Measurements from ENCODE around the gene GRID1.
"Not testable (repeated sequence)": the region's sequence is repeated elsewhere in the genome, so short reads cannot be mapped to it uniquely, and the experiment has no call there.

GRID1 gene

DNA sequence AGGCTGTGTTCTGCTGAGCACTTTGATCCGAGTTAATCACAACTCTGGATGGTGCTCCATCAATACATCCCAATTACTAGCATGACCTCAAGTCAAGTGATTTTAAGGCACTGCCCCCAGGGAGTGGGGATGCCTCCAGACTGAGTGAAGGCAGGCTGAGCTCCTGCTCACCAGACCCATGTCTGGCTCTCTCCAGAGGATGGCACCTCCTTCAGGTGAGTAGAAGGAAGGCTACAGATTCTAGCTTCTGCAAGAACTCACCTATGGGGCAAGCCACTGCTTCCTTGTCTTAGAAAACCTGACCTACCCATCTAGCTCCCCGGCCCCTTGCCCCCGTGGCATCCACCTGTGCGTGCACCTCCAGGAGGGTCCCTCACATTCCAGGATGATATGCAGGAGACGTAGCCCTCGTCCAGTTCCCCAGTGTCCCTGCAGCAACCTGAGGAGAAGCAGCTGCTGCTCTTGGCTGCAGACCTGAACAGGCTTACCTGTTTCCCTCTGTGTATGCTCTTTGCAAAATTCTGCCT, 390.3 kb downstream of the GRID1 start:
- DNase-seq: no peak

DNA sequence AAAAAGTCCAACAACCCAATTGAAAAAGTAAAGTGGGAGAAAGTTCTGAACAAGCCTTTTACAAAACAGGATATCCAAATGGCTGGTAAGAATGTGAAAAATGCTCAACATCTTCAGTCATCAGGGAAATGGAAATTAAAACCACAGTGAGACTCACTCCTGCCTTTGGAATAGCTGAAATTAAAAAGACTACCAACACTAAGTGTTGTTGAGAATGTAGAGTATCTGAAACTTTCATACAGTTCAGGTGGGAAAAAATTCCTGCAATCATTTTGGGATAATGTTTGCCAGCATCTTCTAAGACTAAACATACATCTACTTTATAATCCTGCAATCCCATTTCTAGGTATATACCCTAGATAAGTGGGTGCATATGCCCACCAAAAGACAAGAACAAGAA, 395.1 kb downstream of the GRID1 start:
- no peak for DNase-seq

DNA sequence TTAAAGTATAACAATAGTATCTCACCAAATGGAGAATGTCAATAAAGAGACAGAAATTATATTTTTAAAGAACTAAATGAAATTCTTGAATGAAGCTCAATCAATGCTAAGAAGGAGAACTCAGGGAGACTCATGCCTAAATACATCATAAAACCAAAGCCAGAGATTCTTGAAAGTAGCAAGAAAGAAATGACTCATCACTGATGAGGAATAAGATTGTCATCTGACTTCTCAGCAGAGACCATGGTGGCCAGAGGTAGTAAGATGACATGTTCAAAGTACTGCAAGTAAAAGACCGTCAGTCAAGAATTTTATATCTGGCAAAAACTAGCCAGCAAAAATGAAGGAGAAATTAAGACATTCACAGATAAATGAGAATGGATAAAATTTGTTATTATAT, 399.0 kb downstream of the GRID1 start:
- no peak for DNase-seq

DNA sequence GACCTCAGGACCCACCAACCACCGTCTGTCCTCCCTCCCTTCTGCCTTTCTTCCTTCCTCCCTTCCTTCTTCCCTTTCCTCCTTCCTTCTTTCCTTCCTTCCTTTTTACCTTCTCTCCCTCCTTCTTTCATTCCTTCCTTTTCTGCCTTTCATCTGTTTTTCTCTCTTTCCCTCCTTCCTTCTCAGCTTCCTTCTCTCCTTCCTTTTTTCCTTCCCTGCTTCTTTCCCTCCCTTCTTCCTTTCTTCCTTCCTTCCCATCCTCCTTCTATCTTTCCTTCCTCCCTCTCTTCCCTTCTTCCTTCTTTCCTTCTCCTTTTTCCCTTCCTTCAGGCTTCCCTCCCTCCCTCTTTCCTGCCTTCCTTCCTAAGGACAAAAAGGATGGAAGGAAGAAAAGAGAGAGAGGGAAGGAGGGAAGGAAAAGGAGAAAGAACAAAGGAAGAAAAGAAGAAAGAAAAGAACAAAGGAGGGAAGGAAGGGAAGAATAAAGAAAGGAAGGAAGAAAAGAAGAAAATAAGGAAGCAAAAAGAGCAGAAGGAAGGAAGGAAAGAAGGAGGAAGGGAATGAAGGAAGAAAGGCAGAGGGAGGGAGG, 405.0 kb downstream of the GRID1 start:
- no peak for DNase-seq

DNA sequence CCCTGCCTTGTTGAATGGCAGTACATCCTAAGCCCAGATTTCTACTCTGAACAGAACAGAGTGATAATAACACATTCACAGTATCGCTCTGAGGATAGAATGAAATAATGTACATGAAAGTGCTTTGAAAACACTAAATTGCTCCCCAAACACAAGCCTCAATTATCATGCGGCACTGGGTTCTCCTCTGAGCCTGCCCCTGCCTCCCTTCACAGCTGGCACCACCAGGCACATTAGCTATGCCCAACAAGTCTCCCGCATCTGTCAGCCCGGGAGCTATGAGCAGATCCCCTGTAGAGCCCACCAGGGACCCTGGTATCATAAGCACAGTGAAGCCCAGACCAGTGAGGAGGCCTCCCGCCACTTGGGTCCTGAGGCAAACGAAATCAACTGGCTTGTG, 405.5 kb downstream of the GRID1 start:
- no peak for DNase-seq

DNA sequence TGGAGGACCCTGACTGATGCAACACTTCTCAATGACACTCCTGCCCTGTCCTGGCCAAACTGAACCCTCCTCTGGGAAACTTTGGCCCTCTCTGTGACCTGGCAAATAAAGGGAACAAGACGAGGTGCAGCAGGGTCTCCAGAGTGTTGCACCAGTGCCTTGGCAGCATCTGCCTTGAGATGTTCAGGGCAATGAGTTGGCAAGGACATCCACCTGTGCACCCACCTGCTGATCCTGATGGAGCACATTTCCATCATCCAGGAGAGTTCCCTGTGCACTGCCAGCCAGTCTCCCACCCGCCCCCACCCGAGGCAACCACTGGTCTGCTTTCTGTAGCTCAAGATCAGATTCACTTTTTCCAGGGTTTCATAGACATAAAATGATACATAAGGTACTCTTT, 407.4 kb downstream of the GRID1 start:
- DNase-seq: no peak

DNA sequence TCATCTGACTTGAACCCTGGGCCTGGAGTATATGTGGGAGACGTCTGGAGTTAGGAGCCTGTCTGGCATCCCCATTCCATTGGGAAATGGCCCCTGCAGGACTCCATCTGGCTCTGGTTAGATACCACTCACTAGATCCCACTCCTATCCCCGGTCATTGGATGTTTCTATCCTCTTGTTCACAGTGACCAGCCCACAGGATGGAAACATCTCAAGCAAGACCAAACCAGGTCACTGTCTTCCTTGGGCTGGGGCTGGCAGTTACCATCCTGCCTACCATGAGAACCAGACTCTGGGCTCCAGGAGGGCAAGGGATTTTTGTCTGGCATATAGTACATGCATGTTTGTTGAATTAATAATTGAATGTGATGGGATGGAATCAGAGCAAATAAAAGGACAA, 415.7 kb downstream of the GRID1 start:
- DNase-seq: no peak

DNA sequence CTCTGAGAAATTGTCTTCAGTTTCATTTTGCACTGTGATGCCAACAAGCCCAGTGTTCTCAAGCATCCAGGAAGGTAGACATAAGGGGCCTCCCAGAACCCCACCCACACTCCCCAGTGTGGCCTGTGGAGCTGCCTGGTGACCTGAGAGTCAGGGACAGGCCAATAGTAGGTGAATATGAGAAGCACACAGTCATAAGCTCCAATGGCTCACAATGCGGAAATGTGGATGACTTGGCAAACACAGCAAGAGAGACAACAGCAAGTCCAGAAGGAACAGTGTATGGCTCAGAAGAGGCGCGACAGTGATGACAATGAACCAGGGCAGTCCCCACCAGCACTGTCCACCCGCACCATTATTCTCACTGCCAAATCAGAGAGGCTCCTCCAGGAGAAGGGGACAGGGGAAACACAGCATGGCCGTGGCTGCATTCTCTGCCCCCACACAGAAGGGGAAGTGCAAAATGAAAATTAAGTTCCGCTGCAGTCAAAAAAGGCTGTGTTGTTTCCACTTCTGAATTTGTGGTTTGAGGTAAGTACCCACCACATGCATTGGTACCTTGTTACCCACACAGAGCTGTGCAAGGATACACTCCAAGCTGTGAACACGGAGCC, 419.8 kb downstream of the GRID1 start:
- DNase-seq: peak in 1 of 4 experiments; percentile 9

DNA sequence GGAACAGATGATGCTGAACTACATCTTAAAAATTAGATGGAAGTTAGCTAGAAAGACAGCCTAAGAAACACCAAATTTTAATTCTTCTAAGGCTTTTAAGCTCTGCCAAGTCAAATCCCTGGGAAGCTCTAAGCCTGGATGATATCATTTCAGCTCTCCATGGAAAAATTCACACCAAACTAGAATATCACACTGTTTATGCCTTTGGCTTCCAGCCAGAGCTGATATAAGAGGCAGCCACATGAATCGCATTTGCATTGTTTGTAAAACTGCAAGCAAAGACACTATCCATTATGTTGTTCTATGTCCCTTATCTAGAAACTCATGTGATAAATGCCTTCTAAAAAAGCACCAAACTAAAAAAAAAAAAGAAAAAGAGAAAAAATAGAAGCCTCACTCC, 430.4 kb downstream of the GRID1 start:
- DNase-seq: no peak

DNA sequence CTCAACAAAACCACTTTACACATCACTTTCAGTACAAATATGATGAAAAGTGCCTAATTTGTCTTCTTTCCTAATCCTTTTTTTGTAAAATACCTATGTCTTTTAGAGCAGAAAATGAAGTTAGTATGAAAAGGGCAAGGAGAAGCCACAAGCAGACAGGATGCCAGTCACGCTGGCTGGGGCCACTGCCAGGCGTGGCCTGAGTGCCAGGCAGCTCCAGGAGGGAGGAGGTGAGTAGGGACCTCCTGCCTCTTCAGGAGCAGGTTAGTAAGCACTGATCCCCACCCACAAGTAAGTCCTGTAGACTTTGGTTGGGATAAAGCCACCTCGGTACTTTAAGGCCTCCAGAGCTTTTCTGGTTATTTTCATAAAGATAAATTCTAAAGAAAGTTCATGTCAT, 432.0 kb downstream of the GRID1 start:
- no peak for DNase-seq

DNA sequence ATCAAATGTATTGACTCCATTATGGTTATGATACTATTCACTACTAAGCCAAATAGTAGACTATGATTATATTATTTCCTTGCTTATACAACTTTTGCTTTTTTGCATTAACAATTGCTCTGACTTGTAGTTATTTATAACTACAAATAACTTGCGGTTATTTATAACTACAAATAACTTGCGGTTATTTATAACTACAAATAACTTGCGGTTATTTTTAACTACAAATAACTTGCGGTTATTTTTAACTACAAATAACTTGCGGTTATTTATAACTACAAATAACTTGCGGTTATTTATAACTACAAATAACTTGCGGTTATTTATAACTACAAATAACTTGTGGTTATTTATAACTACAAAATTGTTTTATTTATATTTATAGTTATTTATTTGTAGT, 436.6 kb downstream of the GRID1 start:
- not testable (repeated sequence) for DNase-seq

DNA sequence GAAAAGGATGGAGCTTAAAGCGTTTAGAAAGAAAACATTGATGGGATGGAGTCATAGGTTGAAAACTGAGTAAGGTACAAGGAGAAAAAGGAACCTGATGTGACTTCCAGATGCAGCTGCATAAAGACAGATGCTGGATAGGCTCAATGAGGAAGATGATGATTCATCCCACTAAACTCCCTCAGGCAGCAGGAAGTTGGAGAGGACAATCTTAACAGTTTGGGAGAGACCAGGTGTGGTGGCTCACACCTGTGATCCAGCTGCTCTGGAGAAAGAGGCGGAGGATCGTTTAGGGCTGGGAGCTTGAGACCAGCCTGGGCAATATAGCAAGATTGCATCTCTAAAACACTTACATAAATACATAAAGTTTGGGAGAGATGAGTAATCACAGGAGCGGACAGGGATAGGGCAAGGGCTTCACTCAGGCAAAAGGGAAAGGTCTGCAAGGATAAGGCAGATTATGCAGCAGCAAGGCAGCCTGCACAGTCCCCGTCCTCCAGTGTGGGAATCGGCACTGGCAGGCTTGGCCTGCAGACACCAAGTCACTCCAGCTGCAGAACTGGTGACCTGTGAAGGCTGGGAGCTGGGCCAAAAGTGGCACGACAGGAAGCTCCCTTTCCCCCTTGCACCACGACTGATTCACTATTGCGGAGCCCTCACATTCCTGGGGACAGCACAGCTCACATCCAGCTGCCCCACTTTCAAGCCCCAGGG, 438.5 kb downstream of the GRID1 start:
- DNase-seq: no peak

DNA sequence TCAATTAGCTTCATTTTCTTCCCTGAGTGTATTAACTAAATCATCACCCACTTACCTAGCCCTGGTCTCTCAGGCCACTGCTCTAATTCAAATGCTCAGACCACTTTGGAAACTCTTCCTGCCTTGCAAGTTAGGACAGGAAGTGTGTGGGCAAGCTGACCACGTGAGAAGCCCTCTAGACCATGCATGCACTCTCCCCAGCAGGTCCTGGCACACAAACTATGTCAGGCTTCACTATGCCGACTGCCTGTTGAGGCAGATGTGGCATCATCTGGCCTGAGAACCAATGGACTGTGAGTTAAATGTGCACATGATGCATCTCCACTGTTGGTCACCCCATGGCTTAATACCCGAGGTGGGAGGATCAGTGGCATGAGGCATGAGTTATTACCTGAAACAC, 439.6 kb downstream of the GRID1 start:
- no peak for DNase-seq

DNA sequence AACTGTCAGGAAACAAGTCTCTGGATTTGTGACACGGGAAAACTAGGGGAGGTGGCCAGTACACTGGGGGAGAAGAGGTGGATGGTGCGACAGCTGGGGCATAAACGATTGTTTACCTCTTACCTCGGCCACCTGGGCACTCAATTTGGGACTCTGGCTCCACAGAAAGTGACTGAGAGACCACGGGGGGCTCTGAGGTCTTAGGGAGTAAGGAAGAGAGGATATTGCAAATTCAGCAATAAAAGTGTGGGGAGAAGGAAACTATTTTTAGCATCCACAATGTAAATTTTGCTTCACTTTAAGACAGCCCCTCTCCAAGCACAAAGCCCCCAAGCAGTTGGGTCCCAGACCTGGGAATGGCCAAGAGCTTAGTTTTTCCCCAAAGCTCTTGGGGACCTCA, 440.5 kb downstream of the GRID1 start:
- no peak for DNase-seq

DNA sequence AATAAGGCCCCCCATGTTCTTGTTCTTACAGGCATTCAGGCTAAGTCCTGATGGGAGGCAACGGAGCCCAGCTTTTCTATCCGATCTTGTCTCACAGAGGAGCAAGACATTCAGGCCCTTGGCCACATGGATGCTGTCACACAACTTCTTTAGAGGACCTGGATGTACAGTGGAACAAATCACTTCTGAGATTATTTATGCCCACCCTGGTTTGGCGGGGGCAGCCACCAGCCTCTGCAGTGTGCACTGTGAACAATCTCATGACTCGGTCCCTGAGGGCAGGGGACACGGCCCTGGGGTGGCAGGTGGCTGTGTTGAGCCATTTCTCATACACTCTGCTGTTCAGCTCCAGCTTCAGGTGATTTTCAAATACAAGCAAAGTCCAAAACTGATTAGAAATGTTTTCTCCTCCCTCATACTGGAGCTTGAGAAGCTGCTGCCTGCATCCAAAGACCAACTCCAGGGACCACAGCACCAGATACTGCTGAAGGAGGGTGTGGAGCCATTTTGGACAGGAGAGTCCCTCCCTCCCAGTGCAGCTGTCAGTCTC, 441.3 kb downstream of the GRID1 start:
- DNase-seq: no peak

DNA sequence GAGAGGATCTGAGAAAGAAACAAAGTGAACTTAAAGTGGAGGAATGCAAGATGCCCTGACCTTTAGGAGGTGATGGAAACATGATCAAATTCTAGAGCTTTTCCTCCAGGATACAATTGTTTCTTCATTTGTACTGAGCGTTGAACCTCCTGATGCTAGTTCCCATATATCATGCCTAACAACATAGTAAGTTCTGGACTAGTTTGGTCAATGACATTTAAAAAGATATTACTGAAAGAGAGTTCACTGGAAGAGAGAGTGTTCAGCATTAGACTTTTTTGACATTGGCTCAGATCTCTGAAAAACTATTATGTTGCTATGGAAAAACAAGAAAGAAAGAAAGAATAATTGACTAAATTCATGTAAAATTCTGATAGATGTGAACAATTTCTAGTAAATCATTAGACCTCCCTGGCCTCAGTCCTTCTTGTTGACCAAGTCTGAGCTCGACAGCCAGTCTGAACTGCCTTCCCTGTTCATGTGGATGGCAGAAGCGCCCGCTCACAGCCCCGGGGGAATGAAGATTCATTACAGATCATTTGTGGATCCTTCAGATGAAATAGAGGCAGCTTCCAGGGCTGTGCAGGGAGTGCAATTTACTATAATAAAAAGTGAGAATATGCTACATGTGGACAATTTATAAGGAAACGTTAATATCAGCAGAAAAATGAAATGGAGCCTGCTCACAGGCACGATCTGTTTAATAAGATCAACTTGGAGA, 442.1 kb downstream of the GRID1 start:
- DNase-seq: no peak

DNA sequence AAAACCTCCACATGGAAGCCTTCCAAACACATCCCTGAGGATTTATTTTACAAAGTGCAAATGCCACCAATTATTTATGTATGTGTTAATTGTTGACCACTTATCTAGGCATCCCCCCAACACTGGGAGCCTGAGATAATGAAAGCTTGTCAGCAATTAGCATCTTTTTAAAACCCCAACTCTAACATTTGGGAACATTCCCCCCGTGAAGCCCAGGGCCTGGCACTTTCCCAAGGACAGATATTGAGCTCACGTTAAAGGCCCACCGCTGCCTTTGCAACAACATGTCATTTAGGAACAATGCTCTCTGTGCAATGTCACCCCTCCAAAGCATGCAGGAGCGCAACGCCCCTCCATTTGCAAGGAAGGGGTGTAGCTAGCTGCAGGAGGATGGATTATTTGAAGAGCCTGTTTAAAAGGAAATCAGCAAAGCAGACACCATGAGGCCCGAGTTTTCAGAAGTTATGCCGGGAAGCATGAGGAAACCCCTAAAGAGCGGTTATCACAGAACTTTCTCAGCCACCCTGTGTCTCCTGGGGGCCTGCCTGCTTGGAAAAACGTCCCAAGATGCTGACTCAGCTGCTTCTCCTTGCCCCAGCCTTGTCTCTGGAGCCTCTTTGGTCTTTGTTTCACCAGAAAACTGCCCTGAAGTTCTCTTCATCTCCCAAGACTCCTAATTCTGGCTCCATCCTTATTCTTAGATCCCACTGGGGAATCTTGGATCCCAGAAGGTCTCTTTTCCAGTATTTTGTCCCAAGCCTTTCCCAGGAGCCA, 444.1 kb downstream of the GRID1 start:
- DNase-seq: no peak

DNA sequence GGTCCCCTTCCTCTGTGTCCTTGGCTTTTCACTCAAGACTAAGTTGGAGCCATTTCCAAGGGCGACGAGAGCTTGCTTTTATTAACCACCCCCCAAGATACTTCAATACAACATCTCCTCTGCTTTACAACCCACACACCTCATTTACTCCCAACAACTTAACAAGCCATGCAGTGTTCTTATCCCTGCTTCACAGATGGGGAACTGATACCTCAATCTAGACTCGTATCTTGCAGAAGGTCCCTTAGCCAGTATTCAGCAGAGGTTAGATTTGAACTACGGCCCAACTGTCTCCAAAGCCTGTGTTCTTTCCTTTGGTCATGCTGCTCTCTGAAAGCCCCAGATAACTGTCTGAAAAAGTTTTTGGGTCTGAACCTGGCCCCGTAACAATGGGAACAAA, 444.8 kb downstream of the GRID1 start:
- DNase-seq: no peak

DNA sequence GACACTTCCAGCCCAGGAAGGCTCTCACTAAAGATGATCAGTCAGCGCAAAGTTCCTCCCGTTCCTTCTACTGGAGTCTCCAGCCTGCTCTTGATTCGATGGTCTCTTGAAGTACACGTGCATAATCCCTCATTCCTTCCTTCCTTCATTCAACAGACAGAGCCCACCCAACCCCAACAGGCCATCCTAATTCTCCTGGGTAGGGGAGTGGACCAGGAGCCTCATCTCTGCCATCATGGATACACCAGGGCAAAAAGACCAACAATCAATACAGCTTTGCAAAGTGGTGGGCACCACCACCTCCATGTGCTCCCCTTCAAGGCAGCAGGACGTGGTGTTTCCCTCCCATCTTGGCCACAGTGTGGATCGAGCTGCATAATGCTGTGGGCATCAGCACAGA, 446.3 kb downstream of the GRID1 start:
- DNase-seq: no peak

DNA sequence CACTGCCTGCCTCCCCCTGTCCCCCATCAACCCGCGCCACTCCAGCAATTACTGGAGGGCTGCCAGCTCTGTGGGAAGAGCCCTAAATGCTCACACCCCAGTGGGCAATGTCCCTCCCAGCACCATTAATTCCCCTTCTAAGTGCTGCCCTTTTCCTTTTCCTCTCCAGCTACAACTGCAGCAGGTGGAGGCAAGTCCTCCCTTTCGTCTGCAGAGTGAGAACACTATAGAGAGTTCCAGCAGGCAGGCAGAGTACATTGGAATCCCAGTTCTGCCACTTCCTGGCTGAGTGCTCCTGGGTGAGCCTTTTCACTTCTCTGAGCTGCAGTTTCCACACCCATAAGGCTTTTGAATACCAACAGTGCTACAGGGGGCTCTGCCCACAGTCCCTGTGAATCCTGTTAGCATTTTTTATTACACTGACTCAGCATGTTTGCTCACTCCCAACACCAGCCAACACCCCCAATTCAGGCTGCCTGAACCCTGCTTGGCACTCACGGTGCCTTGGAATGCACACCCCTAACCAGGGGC, 447.0 kb downstream of the GRID1 start:
- no peak for DNase-seq

DNA sequence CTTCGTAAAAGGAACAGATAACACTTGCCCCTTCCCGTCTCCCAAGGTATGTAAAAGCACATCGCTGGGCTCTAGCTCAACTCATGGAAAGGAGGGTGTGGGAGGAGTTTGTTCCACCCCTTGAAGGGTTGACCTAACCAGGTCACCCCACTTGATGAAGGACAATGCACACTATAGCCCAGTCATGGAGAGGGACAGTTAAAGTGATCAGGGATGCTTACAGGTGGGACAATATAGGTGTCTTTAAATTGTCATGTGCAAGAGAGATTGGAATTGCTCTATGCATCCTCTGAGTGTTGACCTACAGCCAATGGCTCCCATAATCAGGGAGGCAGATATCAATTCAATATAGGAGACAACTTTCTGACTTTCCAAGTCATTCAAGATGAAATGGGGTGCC, 448.2 kb downstream of the GRID1 start:
- DNase-seq: no peak

DNA sequence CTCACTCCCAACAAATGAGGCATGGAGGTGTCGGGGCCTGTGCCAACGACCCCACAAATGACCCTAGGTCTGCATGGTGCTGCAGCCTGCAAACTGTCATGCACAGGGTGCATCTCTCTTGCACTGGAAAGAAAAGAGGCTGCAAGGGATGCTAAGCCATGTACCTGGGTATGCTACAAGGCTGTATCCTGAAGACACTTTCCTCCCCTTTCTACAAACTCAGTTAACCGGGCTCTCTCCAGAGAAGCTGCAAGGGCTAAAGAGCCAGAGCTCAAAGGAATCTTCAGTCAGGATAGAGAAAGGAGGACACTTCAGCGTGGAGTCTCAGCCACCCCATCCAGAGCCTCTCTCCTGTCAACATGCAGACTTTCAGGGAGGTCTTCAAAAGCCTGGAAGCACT, 449.0 kb downstream of the GRID1 start:
- no peak for DNase-seq

Data from suppressor macrophage (primary cell).